Epithelial cell of prostate (primary cell): Measurements from ENCODE around the gene TANGO6.
"Not testable (repeated sequence)": the region's sequence is repeated elsewhere in the genome, so short reads cannot be mapped to it uniquely, and the experiment has no call there.

ENCODE experiments used
- DNase-seq: peaks from one replicate; pipeline ENCODE4 v3.0.0-alpha.2; 2011; ENCODE audit warnings: low read depth, low spot score
- H3K27ac ChIP-seq: fragments of 450-650 bp; 2 replicates; pipeline ENCODE4 v1.5.1; 2017; ENCODE audit warnings: mild to moderate bottlenecking

TANGO6 gene

GRCh38 chr16:68954911-68955635, 111.7 kb downstream of the TANGO6 start:
- DNase-seq = no peak
- no peak overlapping the region for H3K27ac ChIP-seq

- no peak overlapping the region for H3K27ac ChIP-seq
- no peak for DNase-seq
Observed at GRCh38 chr16:68960910-68961309, 117.6 kb downstream of the TANGO6 start.

DNA sequence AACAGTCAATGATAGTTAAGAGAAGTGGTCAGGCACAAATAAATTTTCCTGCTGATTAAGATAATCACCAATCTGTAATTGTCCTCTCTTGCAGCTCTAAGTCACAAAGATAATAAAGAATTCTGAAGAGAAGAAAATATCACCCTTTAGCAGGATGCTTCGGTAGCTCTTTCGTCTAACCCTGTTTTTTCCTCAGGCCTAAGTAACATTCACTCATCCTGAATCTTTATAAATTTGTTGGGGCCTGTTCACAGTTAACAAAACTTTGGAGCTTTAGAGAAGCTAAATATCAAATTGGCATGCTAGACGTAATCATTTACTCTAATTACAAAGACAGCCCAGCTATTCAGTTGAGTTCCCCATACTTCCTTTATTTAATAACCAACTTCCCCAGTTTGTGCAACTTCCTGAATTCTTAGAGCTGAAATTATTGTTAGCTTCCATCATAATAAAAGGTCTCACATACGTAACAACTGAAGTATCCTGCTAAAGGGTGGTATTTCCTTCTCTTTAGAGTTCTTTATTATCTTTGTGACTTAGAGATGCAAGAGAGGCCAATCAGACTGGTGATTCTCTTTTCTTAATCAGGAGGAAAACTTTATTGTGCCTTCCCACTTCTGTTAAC, 118.6 kb downstream of the TANGO6 start:
- H3K27ac ChIP-seq = no peak overlapping the region
- DNase-seq = no peak

DNA sequence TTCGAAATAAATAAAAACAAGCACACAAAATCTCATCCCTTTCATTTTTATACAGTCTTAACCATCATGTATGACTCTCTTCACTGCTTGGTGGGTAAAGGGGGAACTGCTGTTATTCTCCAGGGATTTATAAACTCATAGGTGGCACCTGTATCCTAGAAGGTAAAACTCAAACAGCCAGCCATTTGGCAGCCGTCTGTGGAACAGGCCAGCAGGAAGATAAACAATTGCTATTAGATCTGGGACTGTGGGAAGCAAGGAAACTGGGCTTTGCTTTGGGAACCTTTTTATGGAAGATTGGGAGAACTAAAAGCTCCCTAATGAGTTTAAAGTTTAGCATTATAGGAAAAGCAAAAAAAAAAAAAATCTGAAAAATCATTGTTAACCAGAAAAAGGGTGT, 126.0 kb downstream of the TANGO6 start:
- no peak for DNase-seq
- no peak overlapping the region for H3K27ac ChIP-seq

- H3K27ac ChIP-seq = no peak overlapping the region
- no peak for DNase-seq
Observed at GRCh38 chr16:68972013-68972412, 128.7 kb downstream of the TANGO6 start.

DNA sequence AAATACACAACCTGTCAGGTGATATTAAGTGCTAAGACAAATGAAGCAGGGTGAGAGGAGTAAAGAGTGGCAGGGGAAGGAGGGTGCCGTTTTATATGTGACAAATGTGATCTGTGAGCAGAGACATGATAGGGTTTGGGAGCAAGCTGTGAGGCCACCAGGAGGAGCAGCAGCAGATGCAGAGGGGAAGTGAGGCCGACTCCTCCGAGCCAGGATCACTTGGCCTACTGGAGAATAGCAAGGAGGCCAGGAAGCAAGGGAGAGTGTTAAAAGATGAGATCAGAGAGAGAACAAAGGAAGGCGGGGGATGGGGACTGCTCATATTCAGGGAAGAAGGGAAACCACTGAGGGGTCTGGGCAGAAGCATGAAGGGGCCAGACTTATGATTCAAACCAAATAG, 129.4 kb downstream of the TANGO6 start:
- no peak for DNase-seq
- no peak overlapping the region for H3K27ac ChIP-seq

DNA sequence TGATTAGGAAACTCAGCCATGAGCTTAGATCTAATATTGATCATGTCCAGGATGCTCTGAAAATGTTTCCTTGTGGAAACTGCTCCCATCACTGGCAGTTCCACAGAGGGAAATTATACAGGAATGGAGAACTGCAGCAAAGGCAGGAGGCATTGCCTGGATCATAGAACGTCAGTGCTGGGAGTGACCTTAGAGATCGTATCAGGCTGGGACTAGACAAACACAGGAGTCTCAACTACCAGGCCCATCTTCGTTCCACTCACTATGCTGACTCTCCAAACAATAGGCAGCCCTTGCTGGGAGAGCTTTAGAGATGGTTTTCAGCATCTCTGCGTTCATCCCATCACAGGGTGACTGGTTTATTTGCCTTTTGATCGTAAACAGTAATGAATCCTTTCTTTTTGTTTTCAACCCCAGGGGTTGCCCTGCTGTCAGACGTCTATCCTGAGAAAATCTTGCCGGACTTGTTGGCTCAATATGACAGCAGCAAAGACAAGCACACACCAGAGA, 130.3 kb downstream of the TANGO6 start:
- no peak overlapping the region for H3K27ac ChIP-seq
- DNase-seq = no peak

DNA sequence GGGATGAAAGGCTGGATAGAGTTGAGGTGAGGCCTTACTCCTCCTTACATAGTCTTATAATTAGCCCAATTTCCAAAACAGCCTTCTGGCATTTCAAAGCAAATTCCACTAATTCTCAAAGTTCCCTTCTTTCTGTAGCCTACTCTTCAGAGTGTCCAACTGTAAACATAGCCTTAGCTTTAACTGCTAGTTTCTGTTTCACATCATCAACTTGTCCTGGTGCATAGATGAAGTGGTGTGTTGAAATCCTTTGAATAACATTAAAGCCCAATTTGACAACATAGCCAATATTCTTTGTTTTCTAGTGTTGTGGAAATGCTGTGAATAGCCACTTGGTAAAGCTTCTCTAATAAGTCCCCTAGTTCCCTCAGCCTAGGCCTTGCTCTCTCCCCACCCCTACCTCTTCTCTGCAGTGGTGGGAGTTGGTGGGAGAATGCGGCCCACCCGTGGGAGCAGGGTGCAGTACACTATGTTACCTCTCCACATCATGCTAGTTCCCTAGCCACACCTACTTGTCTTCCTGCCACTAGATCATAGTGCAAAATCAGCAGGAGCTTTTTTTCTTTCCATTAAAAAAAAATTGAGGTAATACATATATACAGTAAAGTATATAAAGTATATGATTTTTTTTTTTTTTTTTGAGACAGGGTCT, 135.1 kb downstream of the TANGO6 start:
- no peak for DNase-seq
- no peak overlapping the region for H3K27ac ChIP-seq

DNA sequence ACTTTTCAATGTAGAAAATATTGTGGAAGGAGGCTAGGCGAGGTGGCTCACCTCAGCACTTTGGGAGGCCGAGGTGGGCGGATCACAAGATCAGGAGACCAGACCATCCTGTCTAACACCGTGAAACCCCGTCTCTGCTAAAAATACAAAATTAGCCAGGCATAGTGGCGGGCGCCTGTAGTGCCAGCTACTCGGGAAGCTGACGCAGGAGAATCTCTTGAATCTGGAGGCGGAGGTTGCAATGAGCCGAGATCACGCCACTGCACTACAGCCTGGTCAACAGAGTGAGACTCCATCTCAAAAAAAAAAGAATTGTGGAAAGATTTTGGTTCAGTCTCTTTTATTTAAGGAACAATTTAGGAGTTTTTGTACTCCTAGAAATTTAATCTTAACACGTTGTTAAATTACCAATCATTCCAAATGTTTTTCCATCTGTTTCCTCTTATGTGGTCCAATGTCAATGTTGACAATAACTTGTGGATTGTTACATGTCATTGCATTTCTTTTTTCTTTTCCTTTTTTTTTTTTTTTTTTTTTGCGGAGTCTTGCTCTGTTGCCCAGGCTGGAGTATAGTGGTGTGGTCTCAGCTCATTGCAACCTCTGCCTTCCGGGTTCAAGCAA, 137.5 kb downstream of the TANGO6 start:
- H3K27ac ChIP-seq = no peak overlapping the region
- no peak for DNase-seq

DNA sequence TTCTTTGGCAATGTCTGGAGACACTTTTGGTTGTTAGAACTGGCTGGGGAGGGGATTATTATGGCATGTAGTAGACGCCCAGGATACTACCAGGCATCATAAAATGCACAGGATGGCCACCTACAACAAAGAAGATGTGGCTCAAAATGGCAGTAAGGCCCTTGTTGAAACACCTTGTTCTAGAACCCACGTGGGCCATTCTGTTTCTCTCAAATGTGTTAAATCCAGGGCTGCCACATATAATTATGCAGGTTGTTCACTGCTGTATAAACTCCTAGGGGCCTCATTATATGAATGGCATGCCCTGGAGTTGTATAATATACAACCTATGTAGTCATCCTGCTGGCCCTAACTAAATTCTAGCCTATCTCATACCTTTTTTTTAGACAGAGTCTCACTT, 138.6 kb downstream of the TANGO6 start:
- H3K27ac ChIP-seq = no peak overlapping the region
- no peak for DNase-seq

DNA sequence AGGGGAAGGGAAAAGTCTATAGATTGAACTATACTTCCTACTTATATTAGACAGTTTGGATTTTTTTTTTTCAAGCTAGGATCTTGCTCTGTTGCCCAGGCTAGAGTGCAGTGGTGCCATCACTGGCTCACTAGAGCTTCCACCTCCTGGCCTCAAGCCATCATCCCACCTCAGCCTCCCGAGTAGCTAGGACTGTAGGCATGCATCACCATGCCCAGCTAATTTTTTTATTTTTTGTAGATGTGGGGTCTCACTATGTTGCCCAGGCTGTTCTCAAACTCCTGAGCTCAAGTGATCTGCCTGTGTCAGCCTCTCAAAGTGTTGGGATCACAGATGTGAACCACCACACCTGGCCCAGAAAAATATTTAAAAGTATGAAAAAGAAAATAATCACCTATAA, 141.1 kb downstream of the TANGO6 start:
- no peak for DNase-seq
- peak overlapping the region; percentile 94 for H3K27ac ChIP-seq

DNA sequence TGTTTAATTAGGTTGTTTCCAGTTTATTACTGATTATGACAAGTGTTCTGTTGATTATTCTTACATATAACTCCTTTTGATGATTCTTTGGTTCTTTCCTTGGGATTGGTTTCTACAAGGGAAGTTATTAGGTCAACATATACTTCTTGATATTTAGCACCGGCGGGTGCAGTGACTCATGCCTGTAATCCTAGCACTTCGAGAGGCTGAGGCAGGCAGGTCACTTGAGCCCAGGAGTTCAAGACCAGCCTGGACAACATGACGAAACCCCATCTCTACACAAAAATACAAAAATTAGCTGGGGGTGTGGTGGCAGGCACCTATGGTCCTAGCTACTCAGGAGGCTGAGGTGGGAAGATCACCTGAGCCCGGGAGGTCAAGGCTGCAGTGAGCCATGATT, 141.9 kb downstream of the TANGO6 start:
- DNase-seq = no peak
- H3K27ac ChIP-seq = peak overlapping the region; percentile 94

GRCh38 chr16:68985855-68986254, 142.5 kb downstream of the TANGO6 start:
- peak overlapping the region; percentile 94 for H3K27ac ChIP-seq
- DNase-seq = peak; percentile 80

DNA sequence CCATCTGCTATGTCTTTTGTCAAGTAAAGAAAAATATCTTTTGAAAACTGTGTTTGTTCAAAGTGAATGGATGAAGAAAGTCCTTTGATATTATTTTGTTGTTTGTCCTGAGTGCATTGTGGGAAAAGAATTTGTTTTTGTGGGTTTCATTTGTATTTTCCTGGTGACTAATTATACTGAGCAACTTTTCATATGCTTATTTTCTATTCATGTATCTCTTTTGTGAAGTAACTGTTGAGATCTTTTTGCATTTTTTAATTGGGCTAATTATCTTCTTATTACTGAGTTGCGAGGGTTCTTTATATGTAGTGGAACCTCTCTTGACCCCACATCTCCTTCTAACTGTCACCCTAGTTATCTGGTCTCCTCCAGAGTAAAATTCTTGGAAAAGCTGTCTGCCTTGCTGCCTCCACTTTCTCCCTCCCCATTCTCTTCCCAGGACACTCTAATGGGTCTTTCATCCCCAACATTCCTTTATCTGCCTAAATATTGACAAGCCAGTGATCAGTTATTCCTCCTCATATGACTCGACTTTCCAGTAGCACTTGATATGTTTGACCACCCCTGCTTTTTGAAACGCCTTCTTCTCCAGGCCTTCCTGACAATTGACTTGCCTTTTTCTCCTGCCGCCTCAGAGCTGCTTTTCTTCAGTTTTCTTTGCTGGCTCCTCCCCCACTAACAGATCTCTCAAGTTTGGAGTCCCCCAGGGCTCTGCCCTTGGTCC, 144.6 kb downstream of the TANGO6 start:
- H3K27ac ChIP-seq = peak overlapping the region; percentile 94
- DNase-seq = no peak

GRCh38 chr16:68990172-68990845, 147.0 kb downstream of the TANGO6 start:
- DNase-seq = not testable (repeated sequence)
- peak overlapping the region; percentile 98 for H3K27ac ChIP-seq

DNA sequence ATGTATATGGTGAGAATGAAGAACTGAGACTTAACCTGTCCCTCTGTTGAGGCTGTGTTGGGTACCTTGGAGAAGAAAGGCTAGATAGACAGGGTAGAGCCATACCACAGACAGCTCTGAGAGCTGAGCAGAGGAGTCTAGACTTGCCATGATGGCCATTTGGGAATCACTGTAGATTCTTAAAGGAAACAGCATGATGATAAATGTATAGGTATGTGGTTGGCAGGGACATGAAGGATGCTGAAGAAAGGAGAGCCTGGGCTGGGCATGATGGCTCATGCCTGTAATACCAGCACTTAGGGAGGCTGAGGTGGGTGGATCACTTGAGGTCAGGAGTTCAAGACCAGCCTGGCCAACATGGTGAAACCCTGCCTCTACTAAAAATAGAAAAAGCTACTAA, 147.7 kb downstream of the TANGO6 start:
- peak overlapping the region; percentile 98 for H3K27ac ChIP-seq
- DNase-seq = peak; percentile 58

- no peak for DNase-seq
- peak overlapping the region; percentile 98 for H3K27ac ChIP-seq
Observed at GRCh38 chr16:68992521-68992920, 149.2 kb downstream of the TANGO6 start.

GRCh38 chr16:68993456-68993855, 150.1 kb downstream of the TANGO6 start:
- no peak for DNase-seq
- peak overlapping the region; percentile 98 for H3K27ac ChIP-seq

GRCh38 chr16:68993885-68994284, 150.6 kb downstream of the TANGO6 start:
- peak overlapping the region; percentile 98 for H3K27ac ChIP-seq
- DNase-seq = peak; percentile 65

GRCh38 chr16:68994324-68994723, 151.0 kb downstream of the TANGO6 start:
- no peak for DNase-seq
- peak overlapping the region; percentile 98 for H3K27ac ChIP-seq
